GM21619 (cell line): ENCODE results near the gene NELL1.

Source experiments
- ATAC-seq: cut with Tn5 transposase; IDR thresholded peaks from one replicate; pipeline ENCODE4 v1.9.1; 2021; ENCODE audit not compliant: unreplicated experiment

NELL1 gene

GRCh38 chr11:20865161-20865560 is 195.8 kb downstream of the NELL1 start:
- ATAC-seq: no peak

GRCh38 chr11:20869123-20869522 is 199.7 kb downstream of the NELL1 start:
- ATAC-seq: no peak

GRCh38 chr11:20873054-20873453 is 203.7 kb downstream of the NELL1 start:
- ATAC-seq: no peak

- no peak for ATAC-seq
Observed at GRCh38 chr11:20874358-20874757, 205.0 kb downstream of the NELL1 start.

- no peak for ATAC-seq
Observed at GRCh38 chr11:20875889-20876288, 206.5 kb downstream of the NELL1 start.

- ATAC-seq: no peak
Observed at GRCh38 chr11:20876738-20877137, 207.4 kb downstream of the NELL1 start.

- no peak for ATAC-seq
Observed at GRCh38 chr11:20880094-20880493, 210.7 kb downstream of the NELL1 start.

- no peak for ATAC-seq
Observed at GRCh38 chr11:20881328-20882079, 212.1 kb downstream of the NELL1 start.

GRCh38 chr11:20887137-20887536 is 217.8 kb downstream of the NELL1 start:
- ATAC-seq: no peak

GRCh38 chr11:20894296-20894695 is 224.9 kb downstream of the NELL1 start:
- no peak for ATAC-seq

- ATAC-seq: no peak
Observed at GRCh38 chr11:20909995-20910726, 240.8 kb downstream of the NELL1 start.

- ATAC-seq: no peak
Observed at GRCh38 chr11:20910733-20911132, 241.3 kb downstream of the NELL1 start.

GRCh38 chr11:20912065-20912821 is 242.9 kb downstream of the NELL1 start:
- ATAC-seq: no peak

GRCh38 chr11:20912922-20913512 is 243.6 kb downstream of the NELL1 start:
- ATAC-seq: no peak

GRCh38 chr11:20917306-20917705 is 247.9 kb downstream of the NELL1 start:
- ATAC-seq: no peak

GRCh38 chr11:20926799-20927540 is 257.6 kb downstream of the NELL1 start:
- no peak for ATAC-seq

GRCh38 chr11:20931029-20931428 is 261.6 kb downstream of the NELL1 start:
- ATAC-seq: no peak

- ATAC-seq: no peak
Observed at GRCh38 chr11:20933086-20933485, 263.7 kb downstream of the NELL1 start.

GRCh38 chr11:20933958-20934357 is 264.6 kb downstream of the NELL1 start:
- ATAC-seq: no peak

GRCh38 chr11:20934516-20934915 is 265.1 kb downstream of the NELL1 start:
- no peak for ATAC-seq

GRCh38 chr11:20937826-20938225 is 268.4 kb downstream of the NELL1 start:
- no peak for ATAC-seq
